Kidney (tissue), 14 donors: ENCODE results near the gene NDUFA8. TPM values are rescaled to one million over a fixed set of nuclear protein-coding genes. Genes with fewer than 3 reads are reported as not detected.

ENCODE experiments used
- DNase-seq, 5 donors: peaks; one replicate each; pipeline ENCODE4 v3.0.0-alpha.2; 2013 to 2020
- FAIRE-seq: peaks from 2 replicates; lab custom pipeline; 2012; peaks lifted over from hg19 to GRCh38; lab: Jason Lieb, UNC
- H3K27ac ChIP-seq, 2 donors: one replicate each; pipeline ENCODE4 v1.7.0; 2013; ENCODE audit warnings: low read depth in 2 of 2, low read length in 2 of 2, inconsistent platforms in 1 of 2
- H3K27me3 ChIP-seq: one replicate; pipeline ENCODE4 v1.7.1; 2013; ENCODE audit warnings: low read length, inconsistent platforms; ENCODE audit not compliant: control insufficient read depth, insufficient read depth
- H3K36me3 ChIP-seq, 3 donors: one replicate each; pipeline versions ENCODE4 v1.7.0 to v1.7.1; 2013; ENCODE audit warnings: low read length in 3 of 3, control low read depth in 1 of 3, inconsistent platforms in 1 of 3; ENCODE audit not compliant: insufficient read depth in 3 of 3, control insufficient read depth in 2 of 3
- H3K4me1 ChIP-seq, 3 donors: one replicate each; pipeline versions ENCODE4 v1.7.0 to v1.7.1; 2013; ENCODE audit warnings: low read length in 3 of 3, inconsistent platforms in 1 of 3, low read depth in 1 of 3; ENCODE audit not compliant: control insufficient read depth in 2 of 3, insufficient read depth in 2 of 3
- H3K4me3 ChIP-seq, 3 donors: one replicate each; pipeline versions ENCODE4 v1.7.0 to v1.8.1; 2013; ENCODE audit warnings: low read length in 3 of 3, control low read depth in 1 of 3, inconsistent platforms in 1 of 3
- H3K9ac ChIP-seq, 3 donors: one replicate each; pipeline versions ENCODE4 v1.7.0 to v1.7.1; 2013; ENCODE audit warnings: low read length in 3 of 3, control low read depth in 1 of 3, inconsistent platforms in 1 of 3
- H3K9me3 ChIP-seq, 3 donors: one replicate each; pipeline versions ENCODE4 v1.7.0 to v1.7.1; 2013; ENCODE audit warnings: low read length in 3 of 3, control low read depth in 1 of 3, inconsistent platforms in 1 of 3; ENCODE audit not compliant: control insufficient read depth in 2 of 3, insufficient read depth in 1 of 3
- intact Hi-C: fragments of 100-400 bp; cut with DNase I; formaldehyde crosslinking; loops from one replicate; pipeline ENCODE4 v1.11.1; 2022
- polyA plus RNA-seq: library from polyadenylated mRNA; stranded (reverse); fragments of 350-450 nt; fragmentation: Illumina TruSeq; extraction: RNeasy Lipid Tissue Mini Kit (QIAGEN cat#74804); gene quantifications from one replicate; pipeline ENCODE4 v1.2.3, GENCODE V29; 2014; ENCODE audit warnings: low read depth, low replicate concordance; ENCODE audit not compliant: insufficient read depth
- total RNA-seq: library from RNA; stranded (reverse); fragmentation: NEBNext Ultra II Directional; extraction: Animal tissue kit (Norgen Biotek cat#: 25700); gene quantifications from one replicate; pipeline ENCODE4 v1.2.1, GENCODE V29; 2021
- TF ChIP-seq, protein P1 (sequence below): IDR thresholded peaks from 3 replicates; pipeline ENCODE4 v1.5.1; 2012; ENCODE audit warnings: mild to moderate bottlenecking, moderate library complexity, borderline replicate concordance; ENCODE audit not compliant: insufficient read depth; ENCODE audit errors: extremely low read depth
- donor health status: control.
- donor health status: control.
- donor health status: control.
- donor health status: control.
- donor health status: control.
- donor health status: DM: yes; HTN: yes; CAD: no.
- donor health status: Normal renal cell carcinoma (clear cell type).

Gene NDUFA8
- total and polyA plus RNA-seq, 2 donors from 2014 or later: 42.5 to 264 TPM

GRCh38 chr9:122173670-122174069 lies 14.1 kb upstream of the NDUFA8 start:
- no peak overlapping the region for H3K27ac ChIP-seq
- H3K4me1 ChIP-seq: no peaks in the 10 kb centered on the region
- H3K9me3 ChIP-seq: no peaks in the 10 kb centered on the region
- FAIRE-seq (no peak), DNase-seq (no peak)
- TF ChIP-seq, protein P1, sequence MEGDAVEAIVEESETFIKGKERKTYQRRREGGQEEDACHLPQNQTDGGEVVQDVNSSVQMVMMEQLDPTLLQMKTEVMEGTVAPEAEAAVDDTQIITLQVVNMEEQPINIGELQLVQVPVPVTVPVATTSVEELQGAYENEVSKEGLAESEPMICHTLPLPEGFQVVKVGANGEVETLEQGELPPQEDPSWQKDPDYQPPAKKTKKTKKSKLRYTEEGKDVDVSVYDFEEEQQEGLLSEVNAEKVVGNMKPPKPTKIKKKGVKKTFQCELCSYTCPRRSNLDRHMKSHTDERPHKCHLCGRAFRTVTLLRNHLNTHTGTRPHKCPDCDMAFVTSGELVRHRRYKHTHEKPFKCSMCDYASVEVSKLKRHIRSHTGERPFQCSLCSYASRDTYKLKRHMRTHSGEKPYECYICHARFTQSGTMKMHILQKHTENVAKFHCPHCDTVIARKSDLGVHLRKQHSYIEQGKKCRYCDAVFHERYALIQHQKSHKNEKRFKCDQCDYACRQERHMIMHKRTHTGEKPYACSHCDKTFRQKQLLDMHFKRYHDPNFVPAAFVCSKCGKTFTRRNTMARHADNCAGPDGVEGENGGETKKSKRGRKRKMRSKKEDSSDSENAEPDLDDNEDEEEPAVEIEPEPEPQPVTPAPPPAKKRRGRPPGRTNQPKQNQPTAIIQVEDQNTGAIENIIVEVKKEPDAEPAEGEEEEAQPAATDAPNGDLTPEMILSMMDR: no peak
- H3K36me3 ChIP-seq: no peaks in the 10 kb centered on the region
- no peak overlapping the region for H3K9ac ChIP-seq
- no peak overlapping the region for H3K4me3 ChIP-seq
- no peaks in the 10 kb centered on the region for H3K27me3 ChIP-seq
- intact Hi-C loops: no loop called here

DNA sequence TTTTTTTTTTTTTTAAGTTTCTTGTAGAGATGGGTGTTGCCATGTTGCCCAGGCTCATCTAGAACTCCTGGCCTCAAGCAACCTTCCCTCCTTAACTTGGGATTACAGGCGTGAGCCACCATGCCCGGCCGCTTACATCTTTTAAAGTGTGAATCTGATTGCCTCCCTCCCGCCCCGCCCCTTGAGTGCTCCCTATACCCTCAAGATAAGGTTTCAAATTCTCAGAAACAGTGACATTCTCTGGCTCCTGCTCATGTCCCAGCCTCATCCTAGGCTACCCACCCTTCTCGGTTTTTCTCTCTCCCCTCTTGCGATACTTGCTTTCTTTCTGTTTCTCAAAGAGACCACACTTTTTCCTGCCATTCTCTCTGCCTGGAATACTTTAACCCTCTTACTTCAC lies 12.6 kb upstream of the NDUFA8 start:
- Histone ChIP-seq H3K4me3 (no peak overlapping the region), H3K4me1 (no peaks in the 10 kb centered on the region), H3K36me3 (no peaks in the 10 kb centered on the region), H3K9ac (no peak overlapping the region), H3K27me3 (no peaks in the 10 kb centered on the region), H3K9me3 (no peaks in the 10 kb centered on the region), H3K27ac (no peak overlapping the region)
- intact Hi-C loops: no loop called here
- DNase-seq (no peak), FAIRE-seq (no peak)
- TF ChIP-seq, protein P1: no peak

DNA sequence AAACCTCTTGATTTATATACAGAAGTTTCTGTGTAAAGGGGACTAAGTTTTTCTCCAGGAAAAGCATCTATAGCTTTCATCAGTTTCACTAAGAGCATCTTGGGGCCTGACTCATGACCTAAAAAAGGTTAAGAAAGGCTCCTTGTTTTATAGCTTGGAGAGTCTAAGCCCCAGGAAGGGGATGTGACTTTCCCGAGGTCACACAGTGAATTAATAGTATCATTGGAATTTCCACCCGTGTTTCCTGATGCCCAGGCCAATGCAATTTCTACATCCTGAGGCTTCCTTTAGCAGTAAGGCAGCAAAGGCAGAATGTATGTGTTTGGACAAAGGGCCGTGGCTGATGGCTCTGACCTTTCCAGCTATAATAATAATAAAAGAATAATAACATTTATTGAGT lies 8.8 kb upstream of the NDUFA8 start:
- TF ChIP-seq, protein P1: no peak
- Histone ChIP-seq H3K36me3 (no peaks in the 10 kb centered on the region), H3K4me3 (no peak overlapping the region), H3K9me3 (no peaks in the 10 kb centered on the region), H3K27me3 (no peaks in the 10 kb centered on the region), H3K27ac (no peak overlapping the region), H3K4me1 (no peaks in the 10 kb centered on the region), H3K9ac (no peak overlapping the region)
- FAIRE-seq: no peak
- no peak for DNase-seq
- intact Hi-C loops: no loop called here

DNA sequence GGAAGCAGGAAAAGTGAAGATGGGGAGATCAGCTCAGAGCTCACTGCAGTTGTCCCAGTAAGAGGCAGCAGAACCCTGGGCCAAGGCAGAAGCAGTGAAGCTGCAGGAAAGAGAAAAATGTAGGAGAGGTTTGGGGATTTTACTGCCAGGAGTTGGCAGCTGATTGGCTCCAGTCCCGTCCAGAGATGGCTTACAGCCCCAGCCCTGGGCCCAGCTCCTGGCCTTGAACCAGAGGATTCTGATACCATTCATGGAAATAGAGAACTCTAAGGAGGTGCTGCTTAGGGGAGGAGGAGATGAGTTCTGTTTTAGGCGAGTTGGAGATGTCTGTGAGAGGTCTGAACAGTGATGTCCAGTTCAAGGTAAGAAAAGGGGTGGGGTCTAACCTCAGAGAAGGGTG lies 4.7 kb upstream of the NDUFA8 start:
- FAIRE-seq (no peak), DNase-seq (no peak)
- H3K27ac ChIP-seq: no peak overlapping the region
- peaks cover 0 to 7% (median 2%) of the 10 kb centered on the region in 3 donors for H3K9me3 ChIP-seq
- intact Hi-C loops: no loop called here
- H3K4me1 ChIP-seq: no peaks in the 10 kb centered on the region
- H3K27me3 ChIP-seq: no peaks in the 10 kb centered on the region
- no peaks in the 10 kb centered on the region for H3K36me3 ChIP-seq
- H3K9ac ChIP-seq: no peak overlapping the region
- TF ChIP-seq, protein P1: no peak
- no peak overlapping the region for H3K4me3 ChIP-seq
